Fibroblast of villous mesenchyme (primary cell): ENCODE measurements around the gene QRICH1. TPM values are rescaled to one million over a fixed set of nuclear protein-coding genes. Genes with fewer than 3 reads are reported as not detected.
"Not testable (repeated sequence)": the region's sequence is repeated elsewhere in the genome, so short reads cannot be mapped to it uniquely, and the experiment has no call there.

Experiments used
- DNase-seq: peaks from one replicate; pipeline ENCODE4 v3.0.0-alpha.2; 2010; ENCODE audit warnings: low read depth
- H3K4me3 ChIP-seq: 2 replicates; pipeline ENCODE4 v1.5.1; 2011; ENCODE audit warnings: low read depth, mild to moderate bottlenecking, low read length
- CTCF ChIP-seq: IDR thresholded peaks from 2 replicates; pipeline ENCODE4 v1.5.1; 2012; ENCODE audit warnings: low read depth, mild to moderate bottlenecking, low read length; ENCODE audit not compliant: insufficient read depth
- total RNA-seq: library from RNA; depleted of rRNA; stranded (reverse); fragments of >200 nt; gene quantifications from 2 replicates; pipeline ENCODE4 v1.2.3, GENCODE V29; 2012

Gene QRICH1
- total RNA-seq, 1 donor, result 188 TPM

DNA sequence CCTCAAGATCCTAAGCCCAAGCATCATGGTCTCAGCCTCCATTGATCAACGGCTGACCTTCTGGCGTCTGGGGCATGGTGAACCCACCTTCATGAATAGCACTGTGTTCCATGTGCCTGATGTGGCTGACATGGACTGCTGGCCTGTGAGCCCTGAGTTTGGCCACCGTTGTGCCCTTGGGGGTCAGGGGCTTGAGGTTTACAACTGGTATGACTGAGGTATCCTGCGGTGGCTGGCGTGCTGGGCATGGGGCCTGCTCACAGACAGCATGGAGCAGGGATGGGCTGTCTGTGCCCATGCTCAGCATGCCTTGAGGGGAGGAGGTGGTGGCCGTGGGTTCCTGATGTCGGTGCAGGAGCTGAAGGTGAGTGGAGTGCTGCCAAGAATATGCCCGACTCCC lies 78.8 kb downstream of the QRICH1 start:
- no peak for DNase-seq
- no peak overlapping the region for H3K4me3 ChIP-seq
- no peak for TF ChIP-seq CTCF

- peak; percentile 68 for TF ChIP-seq CTCF
- DNase-seq, result peak; percentile 33
- no peak overlapping the region for H3K4me3 ChIP-seq
Observed at GRCh38 chr3:49013738-49014660, 79.9 kb downstream of the QRICH1 start.

GRCh38 chr3:49013113-49013737 lies 80.6 kb downstream of the QRICH1 start:
- DNase-seq, result no peak
- no peak overlapping the region for H3K4me3 ChIP-seq
- no peak for TF ChIP-seq CTCF

DNA sequence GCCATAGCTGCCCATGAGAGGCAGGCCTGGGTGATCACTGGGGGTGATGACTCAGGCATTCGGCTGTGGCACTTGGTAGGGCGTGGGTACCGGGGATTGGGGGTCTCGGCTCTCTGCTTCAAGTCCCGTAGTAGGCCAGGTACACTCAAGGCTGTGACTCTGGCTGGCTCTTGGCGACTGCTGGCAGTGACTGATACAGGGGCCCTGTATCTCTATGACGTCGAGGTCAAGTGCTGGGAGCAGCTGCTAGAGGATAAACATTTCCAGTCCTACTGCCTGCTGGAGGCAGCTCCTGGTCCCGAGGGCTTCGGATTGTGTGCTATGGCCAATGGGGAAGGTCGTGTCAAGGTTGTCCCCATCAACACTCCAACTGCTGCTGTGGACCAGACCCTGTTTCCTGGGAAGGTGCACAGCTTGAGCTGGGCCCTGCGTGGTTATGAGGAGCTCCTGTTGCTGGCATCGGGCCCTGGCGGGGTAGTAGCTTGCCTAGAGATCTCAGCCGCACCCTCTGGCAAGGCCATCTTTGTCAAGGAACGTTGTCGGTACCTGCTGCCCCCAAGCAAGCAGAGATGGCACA lies 81.3 kb downstream of the QRICH1 start:
- DNase-seq, result no peak
- TF ChIP-seq CTCF, result no peak
- H3K4me3 ChIP-seq, result no peak overlapping the region

DNA sequence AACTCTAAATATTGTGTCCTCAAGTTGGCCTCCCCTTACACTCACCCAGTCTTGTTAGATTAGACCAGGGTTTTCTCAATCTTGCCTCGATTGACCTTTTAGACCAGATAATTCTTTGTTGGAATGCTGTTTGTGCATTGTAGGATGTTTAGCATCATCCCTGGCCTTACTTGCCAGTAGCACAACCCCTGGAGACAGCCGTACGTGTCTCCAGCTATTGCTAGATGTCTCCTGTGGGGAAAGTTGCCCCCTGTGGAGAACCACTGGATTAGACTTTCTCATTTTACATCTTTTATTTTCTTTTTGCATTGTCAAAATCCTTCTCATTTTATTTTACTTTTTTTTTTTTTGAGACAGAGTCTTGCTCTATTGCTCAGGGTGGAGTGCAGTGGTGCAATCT lies 84.5 kb downstream of the QRICH1 start:
- no peak for DNase-seq
- H3K4me3 ChIP-seq, result no peak overlapping the region
- TF ChIP-seq CTCF, result no peak

DNA sequence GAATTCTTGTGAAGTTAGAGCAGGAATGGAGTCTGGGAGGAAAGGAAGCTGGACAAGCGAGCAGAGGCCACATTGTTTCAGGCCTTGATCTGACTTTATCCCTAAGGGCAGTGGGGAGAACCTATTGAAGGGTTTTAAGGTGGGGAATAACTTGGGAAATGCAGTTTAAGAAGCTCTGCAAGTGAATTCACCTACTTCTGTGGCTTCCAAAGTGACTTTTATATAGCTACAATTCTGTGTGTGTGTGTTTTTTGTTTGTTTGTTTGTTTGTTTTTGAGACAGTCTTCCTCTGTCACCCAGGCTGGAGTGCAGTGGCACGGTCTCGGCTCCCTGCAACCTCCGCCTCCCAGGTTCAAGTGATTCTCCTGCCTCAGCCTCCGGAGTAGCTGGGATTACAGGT lies 85.2 kb downstream of the QRICH1 start:
- not testable (repeated sequence) for DNase-seq
- H3K4me3 ChIP-seq, result peak overlapping the region; percentile 87
